Fibroblast of skin of left biceps (primary cell): ENCODE results near the gene CPB2.
A peak's percentile ranks its signal among the peaks of the same experiment; 100 is the strongest.

Source experiments
- DNase-seq, 2 experiments: peaks; one replicate each; pipeline ENCODE4 v3.0.0-alpha.2; 2013; ENCODE audit warnings: low read depth in 2 of 2

The CPB2 gene, protein sequence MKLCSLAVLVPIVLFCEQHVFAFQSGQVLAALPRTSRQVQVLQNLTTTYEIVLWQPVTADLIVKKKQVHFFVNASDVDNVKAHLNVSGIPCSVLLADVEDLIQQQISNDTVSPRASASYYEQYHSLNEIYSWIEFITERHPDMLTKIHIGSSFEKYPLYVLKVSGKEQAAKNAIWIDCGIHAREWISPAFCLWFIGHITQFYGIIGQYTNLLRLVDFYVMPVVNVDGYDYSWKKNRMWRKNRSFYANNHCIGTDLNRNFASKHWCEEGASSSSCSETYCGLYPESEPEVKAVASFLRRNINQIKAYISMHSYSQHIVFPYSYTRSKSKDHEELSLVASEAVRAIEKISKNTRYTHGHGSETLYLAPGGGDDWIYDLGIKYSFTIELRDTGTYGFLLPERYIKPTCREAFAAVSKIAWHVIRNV

DNA sequence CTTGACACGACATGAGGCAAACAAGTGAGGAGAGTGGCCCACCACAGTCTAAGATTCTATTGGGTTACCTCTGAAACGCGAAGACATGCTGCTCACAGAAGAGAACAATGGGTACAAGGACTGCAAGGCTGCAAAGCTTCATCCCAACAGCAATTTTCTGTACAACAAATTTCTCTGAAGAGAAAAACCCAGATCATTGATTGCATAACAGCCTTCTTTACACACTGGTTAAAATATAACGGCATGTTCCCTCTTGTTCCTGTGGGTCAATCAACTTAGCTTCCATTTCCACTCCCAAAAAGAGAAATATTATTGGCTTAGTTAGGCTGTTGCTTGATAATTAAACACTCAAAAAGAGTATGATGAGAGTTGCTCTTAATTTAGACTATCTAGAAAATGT, at the start of gene CPB2:
TSS of gene CPB2 (minus strand) at position 166 of the 400 bp plus-strand sequence. CDS start at position 142, 24 bp downstream.
- no peak for DNase-seq

GRCh38 chr13:46154136-46154801, 49.4 kb upstream of the CPB2 start:
- no peak for DNase-seq

GRCh38 chr13:46152627-46153328, 47.9 kb upstream of the CPB2 start:
- no peak for DNase-seq

- DNase-seq: no peak
Measured at GRCh38 chr13:46150134-46150693, 45.4 kb upstream of the CPB2 start.

- peak; percentile 15 to 17 for DNase-seq
Measured at GRCh38 chr13:46149272-46150133, 44.7 kb upstream of the CPB2 start.

- no peak for DNase-seq
Measured at GRCh38 chr13:46146898-46147297, 42.1 kb upstream of the CPB2 start.

DNA sequence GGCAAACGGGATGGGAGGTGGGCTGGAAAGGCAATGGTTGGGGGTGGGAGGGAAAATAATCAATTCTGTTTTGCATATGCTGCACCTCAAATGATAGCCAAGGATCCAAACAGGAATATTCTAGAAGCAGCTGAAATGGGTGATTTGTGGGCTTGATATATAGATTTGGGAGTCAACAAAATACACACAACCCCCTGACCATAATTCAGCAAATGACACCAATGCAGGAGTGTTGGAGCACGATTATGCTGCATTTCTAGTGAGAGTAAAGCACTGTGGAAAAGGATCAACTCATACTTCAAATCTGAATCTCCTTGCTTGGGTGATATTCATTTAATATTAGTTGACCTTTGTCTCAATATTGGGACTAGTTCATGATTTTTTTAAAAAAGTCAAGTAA, 41.1 kb upstream of the CPB2 start:
- DNase-seq: no peak

DNA sequence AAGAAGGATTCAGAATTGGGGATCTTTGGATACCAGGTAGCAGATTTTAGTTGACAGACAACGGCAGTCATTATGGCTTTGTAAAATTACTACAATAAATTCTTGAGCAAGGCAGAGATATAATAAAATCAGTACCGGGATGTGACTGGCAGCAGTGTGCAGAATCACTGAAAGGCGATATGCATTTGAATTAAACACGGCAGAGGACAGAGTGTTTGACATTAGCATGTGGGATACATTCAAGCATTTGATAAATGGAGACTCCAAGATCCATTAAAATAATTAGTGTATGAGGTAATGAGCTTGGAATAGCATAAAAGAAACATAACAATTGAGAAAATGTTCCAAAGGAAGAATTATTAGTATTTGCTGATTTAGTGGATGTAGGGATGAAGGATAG, 40.3 kb upstream of the CPB2 start:
- no peak for DNase-seq

DNA sequence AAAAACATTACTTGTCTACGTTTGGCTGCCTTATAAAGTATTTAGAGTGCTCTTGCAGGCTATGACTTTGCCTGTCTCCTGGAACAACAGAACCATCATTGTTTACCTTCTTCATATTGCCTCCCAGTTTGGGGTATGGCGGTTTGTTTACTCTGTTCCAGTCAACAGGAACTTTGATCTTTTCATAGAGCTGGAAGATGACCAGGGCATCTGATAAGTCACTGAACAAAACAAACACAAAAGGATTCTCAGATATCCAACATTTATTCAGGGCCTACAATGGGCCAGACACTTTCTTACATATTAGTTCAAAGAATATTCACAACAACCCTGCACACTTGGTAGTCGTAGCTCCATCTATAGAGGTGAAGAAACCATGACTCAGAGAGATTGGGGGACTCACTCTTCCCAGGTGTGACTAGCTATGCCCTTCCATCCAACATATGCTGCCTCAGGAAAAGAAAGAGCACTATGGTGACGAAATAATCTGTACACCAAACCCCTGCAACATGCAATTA, 38.4 kb upstream of the CPB2 start:
- DNase-seq: no peak

DNA sequence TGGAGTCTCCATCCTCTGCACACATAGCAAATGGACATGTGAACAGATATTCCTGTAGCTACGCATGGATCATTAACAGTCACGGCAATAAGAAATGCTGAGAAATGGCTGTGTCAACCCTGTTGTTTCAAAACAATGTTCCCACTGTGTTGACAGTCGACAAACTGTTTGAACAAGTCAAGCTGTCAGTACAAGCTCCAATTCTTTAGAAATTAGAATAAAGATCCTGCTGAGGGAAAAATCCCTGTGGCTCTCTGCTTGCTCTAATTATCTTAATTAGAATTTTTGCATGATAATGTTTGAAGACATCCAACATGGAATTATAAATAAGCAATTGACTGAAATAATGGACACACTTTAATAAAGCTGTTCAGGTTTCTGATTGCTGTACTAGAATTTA, 37.9 kb upstream of the CPB2 start:
- no peak for DNase-seq

DNA sequence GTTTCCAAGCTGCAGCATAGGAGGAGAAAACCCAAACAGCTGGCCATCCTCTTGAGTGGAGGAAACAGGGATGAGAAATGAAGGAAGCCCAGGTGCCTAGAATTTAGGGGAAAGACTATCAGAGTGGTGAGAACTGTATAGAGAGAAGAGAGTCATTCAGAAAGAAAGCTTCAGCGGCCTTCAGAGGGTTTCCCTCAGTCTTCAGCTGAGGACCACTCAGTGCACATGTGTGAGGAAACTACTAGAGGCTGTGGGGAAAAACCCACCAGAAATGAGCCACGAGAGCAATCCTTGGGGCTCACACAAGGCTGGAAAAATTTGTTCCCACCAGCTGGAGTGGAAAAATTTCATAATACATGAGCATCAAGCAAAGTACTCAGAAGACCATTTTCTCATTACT, 35.2 kb upstream of the CPB2 start:
- no peak for DNase-seq

DNA sequence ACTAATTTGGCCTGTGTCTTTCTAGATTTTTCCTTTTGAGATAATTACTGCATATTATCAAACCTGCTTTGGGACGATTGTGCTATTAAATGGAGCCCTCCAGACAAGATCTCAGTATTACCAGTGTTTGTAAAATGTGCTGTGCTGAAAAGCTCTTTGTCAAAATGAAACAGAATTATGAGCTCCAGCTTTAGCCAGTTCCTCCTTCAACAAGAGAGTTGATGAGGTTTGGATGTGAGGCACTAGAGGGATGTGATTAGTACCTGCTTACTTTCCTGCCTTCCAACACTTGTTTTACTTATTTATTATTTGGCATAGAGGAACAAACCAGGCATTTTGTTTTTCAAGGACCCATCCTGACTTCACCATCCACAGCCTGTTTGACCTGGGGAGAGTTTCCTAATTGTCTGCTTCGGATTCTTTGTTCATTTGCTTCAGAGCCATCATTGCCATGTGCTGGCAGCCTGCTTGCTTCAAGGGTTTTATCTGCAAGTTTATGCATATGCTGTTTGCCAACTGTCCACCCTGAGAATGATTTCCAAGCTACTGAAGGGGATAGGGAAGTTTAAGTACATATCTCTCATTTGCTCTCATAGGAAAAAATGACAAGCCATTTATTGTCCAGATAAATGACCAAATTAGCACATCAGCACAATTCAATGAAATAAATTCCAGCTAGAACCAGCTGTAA, 32.9 kb upstream of the CPB2 start:
- DNase-seq: no peak

DNA sequence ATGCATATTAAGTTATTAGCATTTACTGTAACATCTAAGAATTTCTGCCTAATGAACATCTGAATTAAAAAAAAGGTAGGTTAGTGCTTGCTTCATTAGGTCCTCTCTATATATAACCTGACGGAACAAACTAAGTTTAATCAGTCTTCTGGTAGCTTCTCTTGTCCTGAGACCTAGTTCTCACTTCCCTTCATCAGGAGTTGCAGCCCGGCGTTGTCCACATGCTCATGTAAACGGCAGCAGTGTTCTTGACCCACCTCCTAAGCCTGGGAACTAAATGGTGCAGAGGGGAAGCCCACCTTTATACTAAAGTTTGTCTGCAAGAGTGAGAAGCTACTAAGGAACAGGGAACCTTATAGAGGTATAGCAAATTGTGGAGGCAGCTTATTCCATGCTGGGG, 31.9 kb upstream of the CPB2 start:
- no peak for DNase-seq

GRCh38 chr13:46134961-46135522, 30.2 kb upstream of the CPB2 start:
- DNase-seq: no peak

- no peak for DNase-seq
Measured at GRCh38 chr13:46134494-46134893, 29.7 kb upstream of the CPB2 start.

- no peak for DNase-seq
Measured at GRCh38 chr13:46132109-46132508, 27.3 kb upstream of the CPB2 start.

- DNase-seq: no peak
Measured at GRCh38 chr13:46131705-46132104, 26.9 kb upstream of the CPB2 start.

DNA sequence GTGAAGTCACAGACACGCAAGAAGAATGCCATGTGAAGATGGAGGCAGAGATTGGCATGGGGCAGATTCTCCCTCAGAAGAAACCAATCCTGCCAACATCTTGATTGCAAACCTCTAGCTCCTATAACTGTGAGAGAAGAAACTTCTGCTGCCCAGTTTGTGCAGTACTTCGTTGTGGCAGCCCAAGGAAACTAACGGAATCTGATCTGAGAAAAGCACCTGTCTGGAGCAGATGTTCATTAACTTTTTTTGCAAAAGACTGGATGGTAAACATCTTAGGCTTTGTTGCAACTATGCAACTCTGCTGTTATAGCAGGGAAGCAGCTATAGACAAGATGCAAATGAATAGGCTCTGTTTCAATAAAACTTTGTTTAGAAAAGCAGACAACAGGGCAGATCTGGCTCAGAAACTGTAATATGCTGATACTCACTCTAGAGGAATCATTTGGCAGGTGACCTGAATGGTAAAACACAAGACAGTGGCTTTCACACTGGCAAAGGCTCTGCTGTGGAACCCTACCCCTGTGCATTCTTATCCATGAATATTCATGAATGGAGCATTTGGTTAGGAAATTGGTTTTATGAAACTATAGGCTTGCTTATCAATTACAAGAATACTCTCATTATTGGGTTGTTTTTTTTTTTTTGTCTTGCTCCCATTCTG, 25.3 kb upstream of the CPB2 start:
- no peak for DNase-seq

GRCh38 chr13:46129124-46129523, 24.3 kb upstream of the CPB2 start:
- DNase-seq: no peak
